ENCODE measurements around the gene PCNX3.

PCNX3 gene

DNA sequence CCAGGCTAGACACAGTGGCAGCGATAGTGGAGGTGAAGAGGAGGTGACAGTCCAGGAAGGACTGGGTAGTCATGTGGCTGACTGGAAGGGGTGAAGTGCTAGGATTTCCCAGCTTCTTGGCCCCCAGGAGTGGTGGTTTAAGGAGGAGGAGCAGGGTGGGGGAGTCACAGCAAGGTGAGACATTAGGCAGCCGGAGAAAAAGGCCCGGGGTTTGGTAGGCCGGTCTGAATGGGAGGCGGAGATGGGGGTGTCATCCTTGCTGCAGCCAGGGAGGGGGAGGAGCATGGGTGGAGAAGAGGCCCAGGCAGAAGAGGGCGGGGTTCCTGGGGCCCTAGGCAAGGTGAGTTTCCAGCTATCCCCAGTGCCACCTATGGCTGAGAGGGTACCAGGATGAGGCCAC, 28.4 kb downstream of the PCNX3 start:
- H3K27me3 ChIP-seq (ENCODE audit: insufficient read depth, insufficient read length): no peaks in the 10 kb centered on the region
- peak overlapping the region; percentile 10 for H3K9ac ChIP-seq (ENCODE audit: insufficient read length, low read depth)
- no peak overlapping the region for H3K4me3 ChIP-seq (ENCODE audit: insufficient read length, low read depth)
- peaks cover 28% of the 10 kb centered on the region for H3K4me1 ChIP-seq (ENCODE audit: insufficient read depth, insufficient read length)
- TF ChIP-seq ZNF274 (IDR thresholded peaks at IDR 0.05; ENCODE audit: low read depth, low read length) (no peak), SUZ12 (IDR thresholded peaks at IDR 0.05; ENCODE audit: extremely low read depth, insufficient read depth, insufficient read length) (no peak), YY1 (IDR thresholded peaks at IDR 0.05; ENCODE audit: insufficient read depth, insufficient read length) (no peak)
- no peak for DNase-seq (ENCODE audit: low read depth, low spot score)
- H3K9me3 ChIP-seq (ENCODE audit: insufficient read depth, low read length): no peaks in the 10 kb centered on the region
- H3K36me3 ChIP-seq (ENCODE audit: insufficient read depth, insufficient read length, low read length): peaks cover 60% of the 10 kb centered on the region

GRCh38 chr11:65644837-65645236, 29.3 kb downstream of the PCNX3 start:
- H3K36me3 ChIP-seq (ENCODE audit: insufficient read depth, insufficient read length, low read length): peaks cover 64% of the 10 kb centered on the region
- no peaks in the 10 kb centered on the region for H3K9me3 ChIP-seq (ENCODE audit: insufficient read depth, low read length)
- no peak overlapping the region for H3K9ac ChIP-seq (ENCODE audit: insufficient read length, low read depth)
- DNase-seq (ENCODE audit: low read depth, low spot score): no peak
- no peak overlapping the region for H3K4me3 ChIP-seq (ENCODE audit: insufficient read length, low read depth)
- H3K4me1 ChIP-seq (ENCODE audit: insufficient read depth, insufficient read length): peaks cover 33% of the 10 kb centered on the region
- TF ChIP-seq ZNF274 (IDR thresholded peaks at IDR 0.05; ENCODE audit: low read depth, low read length) (no peak), SUZ12 (IDR thresholded peaks at IDR 0.05; ENCODE audit: extremely low read depth, insufficient read depth, insufficient read length) (no peak), YY1 (IDR thresholded peaks at IDR 0.05; ENCODE audit: insufficient read depth, insufficient read length) (no peak)
- H3K27me3 ChIP-seq (ENCODE audit: insufficient read depth, insufficient read length): no peaks in the 10 kb centered on the region

GRCh38 chr11:65645710-65646109, 30.1 kb downstream of the PCNX3 start:
- Histone ChIP-seq H3K4me1 (ENCODE audit: insufficient read depth, insufficient read length) (peaks cover 42% of the 10 kb centered on the region), H3K9ac (ENCODE audit: insufficient read length, low read depth) (no peak overlapping the region), H3K4me3 (ENCODE audit: insufficient read length, low read depth) (no peak overlapping the region), H3K27me3 (ENCODE audit: insufficient read depth, insufficient read length) (no peaks in the 10 kb centered on the region), H3K36me3 (ENCODE audit: insufficient read depth, insufficient read length, low read length) (peaks cover 65% of the 10 kb centered on the region), H3K9me3 (ENCODE audit: insufficient read depth, low read length) (no peaks in the 10 kb centered on the region)
- TF ChIP-seq SUZ12 (IDR thresholded peaks at IDR 0.05; ENCODE audit: extremely low read depth, insufficient read depth, insufficient read length) (no peak), YY1 (IDR thresholded peaks at IDR 0.05; ENCODE audit: insufficient read depth, insufficient read length) (no peak), ZNF274 (IDR thresholded peaks at IDR 0.05; ENCODE audit: low read depth, low read length) (no peak)
- no peak for DNase-seq (ENCODE audit: low read depth, low spot score)

GRCh38 chr11:65646288-65646957, 30.8 kb downstream of the PCNX3 start:
- TF ChIP-seq YY1 (IDR thresholded peaks at IDR 0.05; ENCODE audit: insufficient read depth, insufficient read length) (no peak), ZNF274 (IDR thresholded peaks at IDR 0.05; ENCODE audit: low read depth, low read length) (no peak), SUZ12 (IDR thresholded peaks at IDR 0.05; ENCODE audit: extremely low read depth, insufficient read depth, insufficient read length) (no peak)
- Histone ChIP-seq H3K4me1 (ENCODE audit: insufficient read depth, insufficient read length) (peaks cover 44% of the 10 kb centered on the region), H3K36me3 (ENCODE audit: insufficient read depth, insufficient read length, low read length) (peaks cover 67% of the 10 kb centered on the region), H3K4me3 (ENCODE audit: insufficient read length, low read depth) (no peak overlapping the region), H3K9me3 (ENCODE audit: insufficient read depth, low read length) (no peaks in the 10 kb centered on the region), H3K27me3 (ENCODE audit: insufficient read depth, insufficient read length) (peaks cover 2% of the 10 kb centered on the region), H3K9ac (ENCODE audit: insufficient read length, low read depth) (no peak overlapping the region)
- DNase-seq (ENCODE audit: low read depth, low spot score): no peak

DNA sequence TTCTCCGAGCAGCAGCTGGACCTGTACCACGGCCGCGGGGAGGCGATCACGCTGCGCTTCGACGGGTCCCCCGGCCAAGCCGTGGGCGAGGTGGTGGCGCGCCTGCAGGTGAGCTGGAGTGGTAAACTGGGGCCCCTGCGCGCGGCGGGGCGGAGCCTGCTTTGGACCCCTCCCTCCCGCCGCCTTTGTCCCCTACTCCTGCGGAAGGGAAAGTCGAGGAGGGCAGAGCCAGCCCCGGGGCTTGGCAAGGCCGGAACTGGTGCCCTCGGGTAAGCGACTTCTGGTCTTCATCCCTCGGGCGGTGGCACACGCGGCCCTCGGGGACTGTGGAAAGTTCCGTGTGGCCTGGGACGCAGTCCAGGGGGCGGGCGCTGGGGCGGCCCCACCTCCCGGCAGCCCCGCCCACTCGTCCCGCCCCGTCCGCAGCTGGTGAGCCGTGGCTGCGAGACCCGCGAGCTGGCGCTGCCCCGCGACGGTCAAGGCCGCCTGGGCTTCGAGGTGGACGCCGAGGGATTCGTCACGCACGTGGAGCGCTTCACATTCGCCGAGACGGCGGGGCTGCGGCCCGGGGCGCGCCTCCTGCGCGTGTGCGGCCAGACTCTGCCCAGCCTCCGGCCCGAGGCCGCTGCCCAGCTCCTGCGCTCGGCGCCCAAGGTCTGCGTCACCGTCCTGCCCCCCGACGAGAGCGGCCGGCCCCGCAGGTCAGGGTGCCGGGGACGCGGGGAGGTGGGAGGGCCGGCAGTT, 31.6 kb downstream of the PCNX3 start:
- Histone ChIP-seq H3K36me3 (ENCODE audit: insufficient read depth, insufficient read length, low read length) (peaks cover 67% of the 10 kb centered on the region), H3K4me3 (ENCODE audit: insufficient read length, low read depth) (no peak overlapping the region), H3K27me3 (ENCODE audit: insufficient read depth, insufficient read length) (peaks cover 3% of the 10 kb centered on the region), H3K4me1 (ENCODE audit: insufficient read depth, insufficient read length) (peaks cover 46% of the 10 kb centered on the region), H3K9me3 (ENCODE audit: insufficient read depth, low read length) (no peaks in the 10 kb centered on the region), H3K9ac (ENCODE audit: insufficient read length, low read depth) (no peak overlapping the region)
- no peak for TF ChIP-seq ZNF274 (IDR thresholded peaks at IDR 0.05; ENCODE audit: low read depth, low read length)
- TF ChIP-seq YY1 (IDR thresholded peaks at IDR 0.05; ENCODE audit: insufficient read depth, insufficient read length): no peak
- no peak for TF ChIP-seq SUZ12 (IDR thresholded peaks at IDR 0.05; ENCODE audit: extremely low read depth, insufficient read depth, insufficient read length)
- no peak for DNase-seq (ENCODE audit: low read depth, low spot score)

DNA sequence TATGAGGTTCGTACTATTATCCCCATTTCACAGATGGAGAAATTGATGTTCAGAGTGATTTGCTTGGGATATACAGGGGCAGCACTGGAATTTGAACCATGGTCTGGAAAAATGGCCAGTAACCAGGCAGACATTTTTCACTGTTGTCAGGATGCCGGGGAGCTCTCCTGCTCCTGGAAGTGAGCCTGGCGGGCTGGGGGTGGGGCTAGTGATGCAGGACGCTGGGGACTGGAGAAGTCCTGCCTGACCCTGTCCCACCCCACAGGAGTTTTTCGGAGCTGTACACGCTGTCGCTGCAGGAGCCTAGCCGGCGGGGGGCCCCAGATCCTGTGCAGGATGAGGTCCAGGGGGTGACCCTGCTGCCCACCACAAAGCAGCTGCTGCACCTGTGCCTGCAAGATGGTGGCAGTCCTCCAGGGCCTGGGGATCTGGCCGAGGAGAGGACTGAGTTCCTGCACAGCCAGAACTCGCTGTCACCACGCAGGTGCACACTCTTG, 33.5 kb downstream of the PCNX3 start:
- Histone ChIP-seq H3K9ac (ENCODE audit: insufficient read length, low read depth) (no peak overlapping the region), H3K4me1 (ENCODE audit: insufficient read depth, insufficient read length) (peaks cover 36% of the 10 kb centered on the region), H3K27me3 (ENCODE audit: insufficient read depth, insufficient read length) (peaks cover 3% of the 10 kb centered on the region), H3K9me3 (ENCODE audit: insufficient read depth, low read length) (no peaks in the 10 kb centered on the region), H3K4me3 (ENCODE audit: insufficient read length, low read depth) (no peak overlapping the region), H3K36me3 (ENCODE audit: insufficient read depth, insufficient read length, low read length) (peaks cover 71% of the 10 kb centered on the region)
- no peak for DNase-seq (ENCODE audit: low read depth, low spot score)
- TF ChIP-seq YY1 (IDR thresholded peaks at IDR 0.05; ENCODE audit: insufficient read depth, insufficient read length) (no peak), ZNF274 (IDR thresholded peaks at IDR 0.05; ENCODE audit: low read depth, low read length) (no peak), SUZ12 (IDR thresholded peaks at IDR 0.05; ENCODE audit: extremely low read depth, insufficient read depth, insufficient read length) (no peak)
